ENCODE results near the gene TNFAIP8. TPM values are rescaled to one million over a fixed set of nuclear protein-coding genes. Genes with fewer than 3 reads are reported as not detected.

TNFAIP8 gene
- total and polyA plus RNA-seq, 4 experiments from 2014 or later, result 167 to 423 (median 226) TPM

DNA sequence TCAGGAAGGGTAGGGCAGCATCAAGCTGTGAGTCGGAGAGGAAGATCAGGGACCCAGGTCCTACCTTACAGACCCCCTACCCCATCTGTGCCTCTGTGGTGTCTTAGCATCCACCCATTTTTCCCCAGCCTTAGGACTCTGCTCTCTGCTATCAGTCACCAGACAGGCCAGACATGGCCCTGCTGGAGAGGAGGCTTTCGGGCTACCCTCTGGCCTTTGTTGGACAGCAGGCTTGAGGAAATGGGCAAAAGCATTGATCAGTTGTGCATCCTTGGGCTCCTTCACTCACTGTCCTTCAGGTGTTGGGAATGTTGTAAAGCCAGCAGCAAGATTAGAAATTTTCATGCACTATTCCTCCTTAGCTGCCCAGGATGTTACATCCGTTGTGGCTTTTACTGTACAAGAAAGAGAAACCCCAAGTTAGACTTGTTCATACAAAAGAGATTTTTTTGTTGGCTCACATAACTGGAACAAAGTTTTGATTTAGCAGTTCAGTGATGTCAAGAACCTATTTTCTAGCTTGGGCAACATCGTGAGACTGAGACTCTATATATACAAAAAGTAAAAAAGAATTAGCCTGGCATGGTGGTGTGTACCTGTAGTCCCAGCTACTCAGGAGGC lies 17.4 kb upstream of the TNFAIP8 start:
- CTCF ChIA-PET (ENCODE audit: partially characterized antibody), result interaction anchor here (0.6 to 12.3 kb wide), 13 partner anchors 9 to 72 kb away, joined by 3 to 149 read pairs (median 6); partner anchors contain the start of gene TNFAIP8
- DNase-seq, result peak in 1 of 5 donors; percentile 49
- no peaks in the 10 kb centered on the region for H3K27me3 ChIP-seq (ENCODE audit: insufficient read depth, low read length)
- H3K27ac ChIP-seq (ENCODE audit: low read depth, low read length), result peak overlapping the region; percentile 75
- intact Hi-C loops (cut with micrococcal nuclease), result no loop called here
- POLR2A ChIA-PET (ENCODE audit: partially characterized antibody), result interaction anchor here (0.8 to 23.8 kb wide), 15 partner anchors 9 to 351 kb away, joined by 3 to 727 read pairs (median 8); partner anchors contain the start of genes DMXL1, DTWD2, HSD17B4 and TNFAIP8
- Mint-ChIP-seq H3K27ac (peak overlapping the region; percentile 91 to 97 (median 93)), H3K4me1 (peaks cover 72 to 96% (median 82%) of the 10 kb centered on the region in 4 donors), H3K4me3 (peak overlapping the region; percentile 72 to 89 (median 84)), H3K27me3 (no peaks in the 10 kb centered on the region), H3K36me3 (peaks cover 11 to 23% of the 10 kb centered on the region in 2 donors), H3K9me3 (no peaks in the 10 kb centered on the region)
- H3K4me3 ChIP-seq (ENCODE audit: low read length in 2 of 2), result peak overlapping the region in 1 of 2 donors; percentile 14
- H3K4me1 ChIP-seq (ENCODE audit: insufficient read depth, low read length), result peaks cover 93% of the 10 kb centered on the region
- no peaks in the 10 kb centered on the region for H3K9me3 ChIP-seq (ENCODE audit: control insufficient read depth in 1 of 2, low read length in 2 of 2)
- H3K36me3 ChIP-seq (ENCODE audit: insufficient read depth, low read length), result no peaks in the 10 kb centered on the region

- H3K36me3 Mint-ChIP-seq, result peaks cover 8 to 22% of the 10 kb centered on the region in 2 donors
- peak overlapping the region; percentile 75 for H3K27ac ChIP-seq (ENCODE audit: low read depth, low read length)
- peak overlapping the region; percentile 89 to 97 (median 92) for H3K27ac Mint-ChIP-seq
- no peaks in the 10 kb centered on the region for H3K27me3 ChIP-seq (ENCODE audit: insufficient read depth, low read length)
- ChIA-PET POLR2A (ENCODE audit: partially characterized antibody) (interaction anchor here (0.9 to 23.8 kb wide), 10 partner anchors 10 to 113 kb away, joined by 3 to 727 read pairs (median 41); partner anchors contain the start of genes HSD17B4 and TNFAIP8), CTCF (ENCODE audit: partially characterized antibody) (interaction anchor here (0.7 to 12.3 kb wide), 14 partner anchors 10 to 72 kb away, joined by 3 to 149 read pairs (median 8); partner anchors contain the start of gene TNFAIP8)
- no peaks in the 10 kb centered on the region for H3K36me3 ChIP-seq (ENCODE audit: insufficient read depth, low read length)
- DNase-seq, result no peak
- H3K4me3 ChIP-seq (ENCODE audit: low read length in 2 of 2), result peak overlapping the region in 1 of 2 donors; percentile 63
- peaks cover 80 to 100% (median 89%) of the 10 kb centered on the region in 4 donors for H3K4me1 Mint-ChIP-seq
- peak overlapping the region; percentile 43 to 89 (median 84) for H3K4me3 Mint-ChIP-seq
- no peaks in the 10 kb centered on the region for H3K9me3 ChIP-seq (ENCODE audit: control insufficient read depth in 1 of 2, low read length in 2 of 2)
- intact Hi-C loops (cut with micrococcal nuclease), result no loop called here
- H3K9me3 Mint-ChIP-seq, result no peaks in the 10 kb centered on the region
- H3K27me3 Mint-ChIP-seq, result no peaks in the 10 kb centered on the region
- H3K4me1 ChIP-seq (ENCODE audit: insufficient read depth, low read length), result peaks cover 100% of the 10 kb centered on the region
These were observed 16.5 kb upstream of the TNFAIP8 start for GRCh38 chr5:119339344-119339743.

DNA sequence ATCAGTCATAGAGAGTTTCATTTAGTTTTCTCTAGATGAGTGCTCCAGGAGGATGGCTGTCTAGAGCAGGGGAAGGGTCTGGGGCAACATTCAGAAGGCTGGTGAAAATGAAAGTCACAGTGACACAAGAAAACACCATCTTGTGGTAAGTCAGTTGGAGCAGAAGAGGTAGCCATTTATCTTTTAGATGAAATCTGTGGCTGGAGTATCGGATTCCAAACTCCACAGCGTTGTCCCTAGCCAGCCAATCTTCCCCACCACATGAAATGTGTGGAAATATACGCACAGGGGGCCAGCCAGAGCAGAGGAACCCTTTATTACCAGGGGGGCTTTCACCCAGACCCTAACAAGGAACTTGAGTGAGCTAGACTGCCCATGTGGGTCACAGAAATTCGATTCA lies 15.9 kb upstream of the TNFAIP8 start:
- H3K4me3 Mint-ChIP-seq, result peak overlapping the region; percentile 80 to 89 (median 86)

DNA sequence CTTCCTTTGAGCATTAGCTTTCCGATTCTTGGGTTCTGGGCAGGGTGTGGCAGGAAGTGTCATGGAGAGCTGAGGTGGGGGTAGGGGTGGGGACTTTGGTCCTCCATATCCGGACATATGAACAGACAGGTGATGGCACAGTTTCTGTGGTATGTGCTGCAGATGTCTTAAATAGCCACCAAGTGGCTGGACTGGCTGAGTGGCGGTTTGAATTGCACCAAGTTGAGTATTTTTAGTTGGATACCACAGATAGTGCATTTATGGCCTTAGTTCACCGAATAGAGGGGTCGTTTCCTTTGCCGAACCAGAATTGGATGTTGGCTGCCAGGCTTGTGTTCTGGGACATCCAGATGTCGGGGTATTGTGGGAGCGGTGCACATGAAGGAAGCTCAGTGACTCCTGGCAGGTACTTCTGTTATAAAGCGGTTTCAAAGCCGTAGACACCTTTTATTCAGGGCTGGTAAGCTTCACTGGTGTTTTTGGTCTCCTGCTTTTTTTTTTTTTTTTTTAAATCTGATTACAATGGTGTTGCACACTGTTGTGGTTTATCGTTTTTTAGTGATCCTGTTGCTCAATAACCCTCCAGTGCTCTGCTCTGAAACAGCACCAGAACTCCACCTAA lies 15.1 kb upstream of the TNFAIP8 start:
- peaks cover 81 to 97% (median 89%) of the 10 kb centered on the region in 4 donors for H3K4me1 Mint-ChIP-seq
- Histone ChIP-seq H3K9me3 (ENCODE audit: control insufficient read depth in 1 of 2, low read length in 2 of 2) (no peaks in the 10 kb centered on the region), H3K4me1 (ENCODE audit: insufficient read depth, low read length) (peaks cover 99% of the 10 kb centered on the region), H3K4me3 (ENCODE audit: low read length in 2 of 2) (peak overlapping the region; percentile 40 to 63), H3K27ac (ENCODE audit: low read depth, low read length) (peak overlapping the region; percentile 75), H3K27me3 (ENCODE audit: insufficient read depth, low read length) (no peaks in the 10 kb centered on the region), H3K36me3 (ENCODE audit: insufficient read depth, low read length) (no peaks in the 10 kb centered on the region)
- no peaks in the 10 kb centered on the region for H3K27me3 Mint-ChIP-seq
- intact Hi-C loops (cut with micrococcal nuclease), result loop anchor here (1.0 to 2.0 kb wide), 5 partner anchors 10 to 72 kb away; no protein-coding TSS in a partner anchor
- POLR2A ChIA-PET (ENCODE audit: partially characterized antibody), result interaction anchor here (0.7 to 23.8 kb wide), 20 partner anchors 9 to 270 kb away, joined by 3 to 727 read pairs (median 4); partner anchors contain the start of genes DMXL1 and TNFAIP8
- peak; percentile 71 to 85 (median 77) for DNase-seq
- peak overlapping the region; percentile 80 to 89 (median 86) for H3K4me3 Mint-ChIP-seq
- no peaks in the 10 kb centered on the region for H3K9me3 Mint-ChIP-seq
- CTCF ChIA-PET (ENCODE audit: partially characterized antibody), result interaction anchor here (0.7 to 12.3 kb wide), 22 partner anchors 10 to 270 kb away, joined by 3 to 149 read pairs (median 6); partner anchors contain the start of genes DMXL1 and TNFAIP8
- peaks cover 8 to 21% of the 10 kb centered on the region in 2 donors for H3K36me3 Mint-ChIP-seq
- peak overlapping the region; percentile 89 to 97 (median 92) for H3K27ac Mint-ChIP-seq

More for the DNA sequence above, 15.9 kb upstream of the TNFAIP8 start:
- ChIA-PET POLR2A (ENCODE audit: partially characterized antibody) (interaction anchor here (0.7 to 23.8 kb wide), 15 partner anchors 11 to 269 kb away, joined by 3 to 727 read pairs (median 6); partner anchors contain the start of genes DMXL1 and TNFAIP8), CTCF (ENCODE audit: partially characterized antibody) (interaction anchor here (0.7 to 12.3 kb wide), 20 partner anchors 11 to 269 kb away, joined by 3 to 149 read pairs (median 6); partner anchors contain the start of genes DMXL1 and TNFAIP8)
- no peak for DNase-seq
- no peaks in the 10 kb centered on the region for H3K9me3 ChIP-seq (ENCODE audit: control insufficient read depth in 1 of 2, low read length in 2 of 2)
- intact Hi-C loops (cut with micrococcal nuclease), result loop anchor here (1.0 to 2.0 kb wide), 3 partner anchors 10 to 71 kb away; no protein-coding TSS in a partner anchor
- H3K36me3 ChIP-seq (ENCODE audit: insufficient read depth, low read length), result no peaks in the 10 kb centered on the region
- no peaks in the 10 kb centered on the region for H3K27me3 ChIP-seq (ENCODE audit: insufficient read depth, low read length)
- H3K27ac ChIP-seq (ENCODE audit: low read depth, low read length), result peak overlapping the region; percentile 75
- peaks cover 100% of the 10 kb centered on the region for H3K4me1 ChIP-seq (ENCODE audit: insufficient read depth, low read length)
- Mint-ChIP-seq H3K27me3 (no peaks in the 10 kb centered on the region), H3K27ac (peak overlapping the region; percentile 89 to 97 (median 92)), H3K36me3 (peaks cover 8 to 17% of the 10 kb centered on the region in 2 donors), H3K9me3 (no peaks in the 10 kb centered on the region), H3K4me1 (peaks cover 79 to 98% (median 88%) of the 10 kb centered on the region in 4 donors)
- peak overlapping the region; percentile 40 to 63 for H3K4me3 ChIP-seq (ENCODE audit: low read length in 2 of 2)

DNA sequence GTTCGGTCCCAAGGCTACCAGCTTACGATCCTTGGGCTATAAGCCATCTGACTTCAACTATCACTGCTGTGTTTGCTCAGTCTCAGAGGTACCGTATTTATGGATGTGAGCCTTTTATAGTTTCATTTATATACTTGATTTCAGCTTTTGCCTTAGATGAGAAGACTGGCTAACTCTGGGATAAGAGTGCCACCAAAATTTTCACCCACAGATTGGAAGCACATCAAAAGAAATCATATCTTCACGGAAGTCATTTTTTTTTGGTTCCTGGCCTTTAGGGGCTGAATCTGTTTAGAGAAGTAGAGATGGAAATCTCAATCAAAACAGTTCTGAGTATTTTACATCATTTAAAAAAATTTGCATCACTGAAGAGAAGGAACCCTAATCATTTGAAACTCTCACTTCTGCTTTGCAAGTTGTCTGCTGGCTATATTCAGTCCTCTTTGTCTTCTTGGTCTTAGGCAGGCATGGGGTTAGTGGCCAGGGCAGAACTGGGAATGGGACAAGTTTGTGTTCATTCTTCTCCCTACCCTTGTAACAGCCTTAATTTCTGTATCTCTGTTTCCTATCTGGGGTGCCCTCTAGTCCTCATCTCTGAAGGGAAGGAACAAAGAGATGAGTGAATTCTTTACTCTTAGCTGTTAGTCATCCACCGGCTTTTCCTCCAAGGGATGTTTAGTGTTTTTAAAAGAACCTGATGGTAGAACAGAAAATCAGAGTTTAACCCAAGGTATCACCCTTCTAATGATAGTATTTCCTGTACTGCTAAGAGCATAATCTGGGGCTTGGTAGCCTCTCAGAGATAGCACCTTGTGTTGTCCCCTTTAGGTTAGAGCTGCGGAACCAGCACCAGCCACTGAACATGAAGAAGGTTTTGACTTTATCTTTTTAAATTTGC lies 14.1 kb upstream of the TNFAIP8 start:
- no peaks in the 10 kb centered on the region for H3K27me3 Mint-ChIP-seq
- CTCF ChIA-PET (ENCODE audit: partially characterized antibody), result interaction anchor here (0.8 to 12.3 kb wide), 19 partner anchors 8 to 354 kb away, joined by 3 to 149 read pairs (median 6); partner anchors contain the start of genes DMXL1 and TNFAIP8
- peaks cover 7 to 23% of the 10 kb centered on the region in 2 donors for H3K36me3 Mint-ChIP-seq
- H3K9me3 Mint-ChIP-seq, result no peaks in the 10 kb centered on the region
- peak overlapping the region; percentile 12 to 63 for H3K4me3 ChIP-seq (ENCODE audit: low read length in 2 of 2)
- DNase-seq, result peak in 1 of 5 donors; percentile 53
- peak overlapping the region; percentile 89 to 97 (median 92) for H3K27ac Mint-ChIP-seq
- peaks cover 99% of the 10 kb centered on the region for H3K4me1 ChIP-seq (ENCODE audit: insufficient read depth, low read length)
- no peaks in the 10 kb centered on the region for H3K9me3 ChIP-seq (ENCODE audit: control insufficient read depth in 1 of 2, low read length in 2 of 2)
- POLR2A ChIA-PET (ENCODE audit: partially characterized antibody), result interaction anchor here (0.7 to 23.8 kb wide), 15 partner anchors 12 to 354 kb away, joined by 3 to 727 read pairs (median 6); partner anchors contain the start of genes DMXL1, DTWD2 and TNFAIP8
- H3K4me1 Mint-ChIP-seq, result peaks cover 83 to 97% (median 91%) of the 10 kb centered on the region in 4 donors
- no peaks in the 10 kb centered on the region for H3K27me3 ChIP-seq (ENCODE audit: insufficient read depth, low read length)
- peak overlapping the region; percentile 80 to 89 (median 86) for H3K4me3 Mint-ChIP-seq
- intact Hi-C loops (cut with micrococcal nuclease), result loop anchor here (1.0 to 2.0 kb wide), 3 partner anchors 12 to 73 kb away; no protein-coding TSS in a partner anchor
- H3K36me3 ChIP-seq (ENCODE audit: insufficient read depth, low read length), result no peaks in the 10 kb centered on the region
- peak overlapping the region; percentile 75 for H3K27ac ChIP-seq (ENCODE audit: low read depth, low read length)

DNA sequence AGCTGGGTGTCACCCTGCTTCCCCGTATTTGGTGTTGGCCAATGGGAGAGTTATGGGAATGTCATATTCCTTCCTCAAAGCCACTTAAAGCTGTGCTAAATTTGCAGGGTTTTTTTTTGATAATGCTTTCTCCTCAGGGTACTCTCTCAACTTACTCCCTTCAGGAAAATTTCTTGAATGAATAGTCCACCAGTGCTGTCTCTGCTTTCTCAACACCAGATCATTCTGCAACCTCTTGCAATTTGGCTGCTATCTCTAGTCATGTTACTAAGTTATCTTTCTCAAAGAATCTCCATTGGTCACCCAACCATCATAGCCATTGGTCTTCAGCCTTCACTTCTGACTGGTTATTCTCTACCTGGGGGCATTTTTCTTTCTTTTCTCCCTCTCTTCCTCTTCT lies 13.4 kb upstream of the TNFAIP8 start:
- Histone ChIP-seq H3K4me3 (ENCODE audit: low read length in 2 of 2) (peak overlapping the region in 1 of 2 donors; percentile 63), H3K9me3 (ENCODE audit: control insufficient read depth in 1 of 2, low read length in 2 of 2) (no peaks in the 10 kb centered on the region), H3K36me3 (ENCODE audit: insufficient read depth, low read length) (no peaks in the 10 kb centered on the region), H3K4me1 (ENCODE audit: insufficient read depth, low read length) (peaks cover 99% of the 10 kb centered on the region), H3K27ac (ENCODE audit: low read depth, low read length) (peak overlapping the region; percentile 75), H3K27me3 (ENCODE audit: insufficient read depth, low read length) (no peaks in the 10 kb centered on the region)
- H3K27me3 Mint-ChIP-seq, result no peaks in the 10 kb centered on the region
- CTCF ChIA-PET (ENCODE audit: partially characterized antibody), result interaction anchor here (0.8 to 12.3 kb wide), 9 partner anchors 9 to 355 kb away, joined by 3 to 149 read pairs (median 7); no protein-coding TSS in a partner anchor
- H3K36me3 Mint-ChIP-seq, result peaks cover 6 to 29% of the 10 kb centered on the region in 2 donors
- H3K4me3 Mint-ChIP-seq, result peak overlapping the region; percentile 80 to 89 (median 86)
- POLR2A ChIA-PET (ENCODE audit: partially characterized antibody), result interaction anchor here (1.3 to 23.8 kb wide), 7 partner anchors 13 to 354 kb away, joined by 4 to 727 read pairs (median 204); partner anchors contain the start of genes DTWD2 and TNFAIP8
- H3K27ac Mint-ChIP-seq, result peak overlapping the region; percentile 89 to 97 (median 92)
- peaks cover 83 to 97% (median 91%) of the 10 kb centered on the region in 4 donors for H3K4me1 Mint-ChIP-seq
- no peaks in the 10 kb centered on the region for H3K9me3 Mint-ChIP-seq
- intact Hi-C loops (cut with micrococcal nuclease), result no loop called here
- no peak for DNase-seq
